Measurements from ENCODE around the gene SETD7.

DNA sequence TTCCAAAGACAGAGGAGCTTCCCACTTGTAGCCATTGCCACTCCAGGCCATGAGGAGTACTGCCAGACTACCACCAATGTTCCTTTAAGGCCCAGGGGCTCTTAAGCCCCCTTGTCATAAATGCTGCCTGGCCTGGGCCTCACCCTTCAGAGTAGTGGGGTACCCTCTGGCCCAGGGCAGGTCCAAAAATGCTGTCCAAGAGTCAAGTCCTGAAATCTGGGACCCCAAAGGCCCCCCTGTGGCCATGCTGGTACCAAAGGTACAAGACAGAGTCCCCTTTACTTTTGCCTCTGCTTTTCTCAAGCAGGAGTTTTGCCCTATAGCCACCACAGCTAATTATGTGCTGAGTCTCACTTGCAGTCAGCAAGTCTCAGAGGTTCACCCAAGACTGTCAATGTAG, 85.7 kb downstream of the SETD7 start:
- TF ChIP-seq, protein P1, sequence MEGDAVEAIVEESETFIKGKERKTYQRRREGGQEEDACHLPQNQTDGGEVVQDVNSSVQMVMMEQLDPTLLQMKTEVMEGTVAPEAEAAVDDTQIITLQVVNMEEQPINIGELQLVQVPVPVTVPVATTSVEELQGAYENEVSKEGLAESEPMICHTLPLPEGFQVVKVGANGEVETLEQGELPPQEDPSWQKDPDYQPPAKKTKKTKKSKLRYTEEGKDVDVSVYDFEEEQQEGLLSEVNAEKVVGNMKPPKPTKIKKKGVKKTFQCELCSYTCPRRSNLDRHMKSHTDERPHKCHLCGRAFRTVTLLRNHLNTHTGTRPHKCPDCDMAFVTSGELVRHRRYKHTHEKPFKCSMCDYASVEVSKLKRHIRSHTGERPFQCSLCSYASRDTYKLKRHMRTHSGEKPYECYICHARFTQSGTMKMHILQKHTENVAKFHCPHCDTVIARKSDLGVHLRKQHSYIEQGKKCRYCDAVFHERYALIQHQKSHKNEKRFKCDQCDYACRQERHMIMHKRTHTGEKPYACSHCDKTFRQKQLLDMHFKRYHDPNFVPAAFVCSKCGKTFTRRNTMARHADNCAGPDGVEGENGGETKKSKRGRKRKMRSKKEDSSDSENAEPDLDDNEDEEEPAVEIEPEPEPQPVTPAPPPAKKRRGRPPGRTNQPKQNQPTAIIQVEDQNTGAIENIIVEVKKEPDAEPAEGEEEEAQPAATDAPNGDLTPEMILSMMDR (IDR thresholded peaks at IDR 0.05; ENCODE audit: low read length): no peak
- no peak for TF ChIP-seq EZH2phosphoT487 (IDR thresholded peaks at IDR 0.05; ENCODE audit: low read length)

Data from MM.1S (cell line).